RPMI7951 (cell line): ENCODE data around the gene RIMS4. TPM values are rescaled to one million over a fixed set of nuclear protein-coding genes. Genes with fewer than 3 reads are reported as not detected.
"Not testable (repeated sequence)": the region's sequence is repeated elsewhere in the genome, so short reads cannot be mapped to it uniquely, and the experiment has no call there.

Experiments
- DNase-seq: peaks from one replicate; pipeline ENCODE4 v3.0.0-alpha.2; 2012; ENCODE audit warnings: low read depth
- total RNA-seq: library from RNA; depleted of rRNA; stranded (reverse); fragments of >200 nt; shearing (Covaris generic); gene quantifications from 2 replicates; pipeline ENCODE4 v1.2.3, GENCODE V29; 2014

The RIMS4 gene
- total RNA-seq, 1 experiment from 2014 or later, result not detected

DNA sequence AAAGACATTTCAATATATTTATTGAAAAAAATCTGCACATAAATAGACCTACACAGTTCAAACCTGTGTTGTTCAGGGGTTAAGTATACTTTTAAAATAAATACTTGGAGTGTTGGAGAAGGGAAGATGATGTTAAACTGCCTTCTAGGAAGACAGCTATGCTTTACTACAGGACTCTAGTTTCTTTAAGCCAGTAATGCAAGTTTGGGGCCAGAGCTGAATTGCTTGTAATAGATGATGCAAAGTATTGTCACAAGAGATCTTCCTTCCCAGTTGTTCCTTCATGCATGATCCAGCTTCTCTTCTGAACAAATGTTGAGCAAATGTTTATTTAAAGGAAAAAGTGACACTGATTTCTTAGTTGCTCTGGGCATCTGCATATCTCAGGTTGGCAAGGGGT, 20.2 kb upstream of the RIMS4 start:
- DNase-seq, result no peak

DNA sequence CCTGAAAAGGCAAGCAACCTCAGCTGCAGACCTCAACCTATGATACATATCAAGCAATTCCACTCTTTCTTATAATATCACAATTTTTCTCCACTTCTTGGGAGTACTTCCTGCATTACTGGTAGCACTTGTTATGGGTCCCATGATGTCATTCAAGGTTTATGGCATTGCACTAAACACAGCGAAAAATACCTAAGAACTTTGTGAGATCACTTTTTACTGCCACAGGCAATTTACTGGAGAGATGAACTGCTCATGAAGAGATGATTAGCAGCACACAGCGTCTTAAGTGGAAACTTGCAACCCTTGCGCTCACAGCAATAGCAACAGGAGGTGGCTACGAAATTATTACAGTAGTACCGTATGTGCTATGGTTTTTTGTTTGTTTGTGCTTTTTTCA, 19.3 kb upstream of the RIMS4 start:
- no peak for DNase-seq

DNA sequence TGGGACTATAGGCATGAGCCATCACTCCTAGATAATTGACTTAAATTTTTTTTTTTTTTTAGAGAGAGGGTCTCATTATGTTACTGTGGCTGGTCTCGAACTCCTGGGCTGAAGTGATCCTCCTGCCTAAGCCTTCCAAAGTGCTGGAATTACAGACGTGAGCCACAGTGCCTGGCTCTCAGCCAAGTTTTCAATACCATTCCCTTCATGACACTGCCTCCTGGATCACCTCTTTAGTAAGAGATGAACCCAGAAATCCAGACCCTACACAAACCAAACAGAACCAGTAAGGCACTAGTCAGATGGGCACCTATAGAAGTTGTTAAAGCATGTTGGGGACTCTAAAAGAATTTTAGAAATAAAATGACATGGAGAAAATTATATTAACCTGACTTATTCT, 18.3 kb upstream of the RIMS4 start:
- no peak for DNase-seq

- no peak for DNase-seq
Measured at GRCh38 chr20:44827401-44827800, 17.1 kb upstream of the RIMS4 start.

GRCh38 chr20:44821576-44821975, 11.2 kb upstream of the RIMS4 start:
- DNase-seq, result not testable (repeated sequence)

- DNase-seq, result no peak
Measured at GRCh38 chr20:44819936-44820335, 9.6 kb upstream of the RIMS4 start.

DNA sequence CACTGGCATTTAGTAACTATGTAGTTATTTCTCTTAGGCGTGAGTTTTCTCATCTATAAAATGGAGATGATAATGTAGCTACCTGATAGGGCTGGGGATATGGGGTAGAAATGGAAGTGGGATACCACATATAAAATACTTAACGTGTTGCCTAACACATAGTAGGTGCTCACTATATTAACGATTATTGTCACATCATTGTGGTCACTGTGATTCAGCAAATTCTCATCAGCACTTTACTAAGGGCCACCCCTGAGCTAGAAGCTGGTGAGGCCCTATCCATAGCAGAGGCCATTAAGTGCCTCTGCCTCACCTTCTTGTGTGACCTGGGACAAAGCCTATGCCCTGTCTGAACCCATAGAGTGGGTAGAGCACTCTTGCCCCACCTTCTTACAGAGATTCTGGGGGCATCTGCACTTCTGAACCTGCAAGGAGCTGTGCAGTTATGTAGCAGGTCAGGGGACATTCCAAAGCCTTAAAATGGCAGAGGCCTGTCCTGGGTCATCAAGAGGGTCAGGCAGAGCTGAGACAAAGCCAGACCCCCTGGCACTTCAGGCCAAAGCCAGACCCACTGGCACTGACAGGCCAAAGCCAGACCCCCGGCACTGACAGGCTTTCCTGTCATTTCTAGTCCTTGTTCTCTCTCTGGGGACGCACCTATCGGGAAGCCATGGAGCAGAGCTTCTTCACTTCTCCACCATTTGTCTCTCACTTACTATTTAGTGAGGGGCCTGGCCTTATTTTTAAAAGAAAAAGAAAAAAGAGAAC, 7.0 kb upstream of the RIMS4 start:
- DNase-seq, result no peak

DNA sequence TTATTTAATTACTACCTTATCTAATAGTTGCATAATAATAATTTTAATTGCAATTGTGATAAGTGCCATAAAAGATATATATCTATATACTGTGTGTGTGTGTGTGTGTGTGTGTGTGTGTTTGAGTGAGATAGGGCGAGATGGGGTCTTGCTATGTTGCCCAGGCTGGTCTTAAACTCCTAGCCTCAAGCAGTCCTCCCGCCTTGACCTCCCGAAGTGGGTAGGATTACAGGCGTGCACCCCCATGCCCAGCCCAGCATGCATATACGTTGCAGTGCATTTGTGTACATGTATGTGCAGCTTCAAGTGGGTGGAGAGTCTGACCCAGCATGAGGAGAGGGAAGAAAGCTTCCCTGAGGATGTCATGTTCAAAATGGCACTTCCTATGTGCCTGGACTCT, 4.6 kb upstream of the RIMS4 start:
- DNase-seq, result no peak

- DNase-seq, result no peak
Measured at GRCh38 chr20:44811150-44811685, 872 bp upstream of the RIMS4 start.

DNA sequence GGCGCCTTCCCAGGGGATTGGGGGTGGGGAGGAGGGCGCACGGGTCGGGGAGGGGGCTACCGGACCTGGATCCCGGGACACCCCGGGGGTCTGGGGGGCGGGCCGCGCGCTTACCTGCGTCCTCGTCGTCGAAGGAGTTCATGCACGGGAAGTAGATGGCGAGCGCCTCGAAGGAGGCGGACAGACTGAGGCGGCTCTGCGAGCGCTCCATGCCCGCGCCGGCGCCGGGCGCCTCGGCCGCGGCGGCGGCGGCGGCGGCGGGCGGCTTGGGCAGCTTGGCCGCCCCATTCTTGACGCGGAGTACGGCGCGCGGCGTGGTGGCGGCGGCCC, 320 bp downstream of the RIMS4 start:
- no peak for DNase-seq

DNA sequence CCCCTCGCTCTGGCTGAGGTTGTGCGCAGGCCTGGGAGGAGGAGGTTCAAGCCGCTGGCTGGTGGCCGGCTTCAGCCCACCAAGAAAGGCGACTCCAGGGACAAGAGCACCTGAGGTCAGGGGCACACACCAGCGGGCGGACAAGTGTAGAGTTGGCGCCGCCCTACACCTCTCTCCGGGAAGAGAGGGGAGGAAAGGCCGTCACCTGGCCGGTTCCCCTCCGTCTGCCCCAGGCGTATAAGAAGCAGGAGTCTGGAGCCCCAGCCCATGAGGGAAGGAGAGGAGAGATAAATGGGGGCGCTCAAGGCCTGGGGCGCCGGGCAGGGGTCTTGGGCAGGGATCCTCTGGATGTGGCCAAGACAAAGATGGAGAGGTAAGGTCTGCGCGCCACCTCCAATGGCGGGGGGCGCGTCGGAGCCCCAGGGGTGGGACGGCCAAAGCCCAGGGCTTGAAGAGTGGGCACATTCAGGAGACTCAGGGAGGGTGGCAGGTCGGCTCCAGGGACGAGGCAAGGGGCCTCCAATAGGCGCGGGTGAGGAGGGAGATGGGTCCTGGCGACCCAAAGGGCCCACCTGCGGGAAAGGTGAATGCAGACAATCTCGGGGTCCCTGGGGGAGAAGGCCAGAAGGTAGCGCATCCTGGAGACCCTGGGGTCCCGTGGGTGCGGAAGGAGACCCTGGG, 826 bp downstream of the RIMS4 start:
- DNase-seq, result no peak

DNA sequence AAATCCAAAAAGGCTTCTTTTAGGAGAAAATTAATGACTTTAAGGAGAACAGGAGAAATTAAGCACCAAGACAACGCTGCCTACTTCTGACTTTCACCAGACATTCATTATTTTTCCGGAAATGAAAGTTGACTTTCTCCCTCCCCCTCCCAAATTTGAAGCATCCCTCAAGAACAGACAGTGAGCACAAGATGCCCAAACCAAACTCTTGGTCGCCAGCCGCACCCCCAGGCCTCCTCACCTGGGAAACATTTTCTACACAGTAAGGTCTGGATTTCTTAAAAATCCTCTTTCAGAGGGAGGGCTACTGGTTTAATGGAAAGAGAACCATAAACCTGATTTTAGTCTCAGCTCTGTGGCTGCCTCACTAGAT, 2.7 kb downstream of the RIMS4 start:
- DNase-seq, result no peak

GRCh38 chr20:44807051-44807683, 3.2 kb downstream of the RIMS4 start:
- DNase-seq, result no peak

- peak; percentile 71 for DNase-seq
Measured at GRCh38 chr20:44805979-44806620, 4.2 kb downstream of the RIMS4 start.

DNA sequence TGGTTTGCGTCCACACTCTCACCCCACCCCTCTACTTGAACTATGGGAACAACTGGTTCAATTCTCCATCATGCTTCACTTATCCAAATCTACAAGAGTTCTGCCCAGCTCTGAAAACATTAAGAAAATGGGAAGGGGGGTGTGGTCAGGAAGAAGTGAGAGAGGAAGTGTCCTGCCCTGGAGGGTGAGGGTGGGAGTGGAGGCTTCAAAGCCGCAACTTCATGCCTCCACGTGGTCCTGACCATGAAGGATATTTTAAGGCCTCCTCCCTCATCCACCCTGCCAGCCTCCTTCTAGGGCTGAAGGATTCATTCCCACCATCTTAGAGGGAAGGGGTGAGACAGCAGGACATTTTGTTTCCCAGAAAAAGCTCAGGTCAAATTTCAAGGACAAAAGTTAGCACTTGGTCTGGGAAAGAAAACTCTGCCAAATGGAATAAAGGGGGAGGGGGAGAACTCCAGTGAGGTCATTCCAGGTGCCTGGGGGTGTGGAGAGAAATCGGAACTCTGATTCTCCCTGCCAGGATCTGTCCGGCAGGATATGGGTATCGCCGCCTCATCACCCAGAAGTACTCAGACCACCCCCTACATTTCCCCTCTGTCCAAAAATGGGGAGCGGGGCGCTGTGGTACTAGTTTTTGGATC, 4.9 kb downstream of the RIMS4 start:
- peak; percentile 10 for DNase-seq

- DNase-seq, result no peak
Measured at GRCh38 chr20:44803383-44803941, 6.9 kb downstream of the RIMS4 start.

GRCh38 chr20:44802702-44803101, 7.6 kb downstream of the RIMS4 start:
- no peak for DNase-seq

DNA sequence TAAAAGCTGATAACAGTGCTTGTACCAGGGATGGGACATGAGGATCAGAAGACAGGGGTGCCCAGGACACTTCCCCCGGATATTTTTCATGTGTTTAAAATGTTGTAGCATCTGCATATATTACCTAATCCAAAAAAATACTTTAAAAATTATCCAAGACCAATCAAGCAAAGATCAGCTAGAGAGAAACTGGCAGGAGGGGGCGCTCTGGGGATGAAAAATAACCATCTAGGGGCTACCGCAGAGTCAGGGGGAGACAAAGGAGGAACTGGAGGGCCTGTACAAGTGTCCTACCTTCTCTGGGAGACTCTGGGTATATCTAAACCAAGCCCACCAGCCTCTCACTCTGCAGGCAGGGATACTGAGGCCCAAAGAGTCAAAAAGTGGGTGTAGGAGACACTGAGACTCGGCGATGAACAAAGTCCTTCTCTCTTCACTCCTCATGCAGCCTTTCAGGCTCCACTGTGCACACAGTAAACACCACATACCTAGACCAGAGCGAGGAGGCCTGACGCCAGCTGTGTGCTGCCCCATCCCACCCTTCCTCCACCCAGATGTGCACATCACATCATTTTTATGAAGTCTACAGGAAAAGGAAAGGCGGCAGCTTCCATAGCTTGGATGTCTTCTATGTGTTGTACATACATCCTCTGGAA, 9.8 kb downstream of the RIMS4 start:
- DNase-seq, result no peak

DNA sequence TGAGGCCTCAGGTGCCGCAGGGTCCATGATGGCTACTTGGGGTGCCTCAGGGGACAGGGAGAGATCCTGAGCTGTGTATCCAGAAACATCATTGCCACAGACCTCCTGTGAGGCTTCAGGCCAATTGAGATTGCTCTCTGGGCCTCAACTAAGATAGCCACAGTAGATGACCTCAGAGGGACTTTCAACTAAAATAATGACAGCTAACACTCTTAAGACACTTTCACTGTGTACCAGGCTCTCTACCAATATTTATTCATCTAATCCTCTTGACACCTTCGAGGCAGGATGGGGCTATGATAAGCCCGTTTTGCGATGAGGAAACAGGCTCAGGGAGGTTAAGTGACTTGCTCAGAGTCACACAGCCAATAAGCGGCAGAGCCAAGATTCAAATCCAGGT, 10.7 kb downstream of the RIMS4 start:
- no peak for DNase-seq

DNA sequence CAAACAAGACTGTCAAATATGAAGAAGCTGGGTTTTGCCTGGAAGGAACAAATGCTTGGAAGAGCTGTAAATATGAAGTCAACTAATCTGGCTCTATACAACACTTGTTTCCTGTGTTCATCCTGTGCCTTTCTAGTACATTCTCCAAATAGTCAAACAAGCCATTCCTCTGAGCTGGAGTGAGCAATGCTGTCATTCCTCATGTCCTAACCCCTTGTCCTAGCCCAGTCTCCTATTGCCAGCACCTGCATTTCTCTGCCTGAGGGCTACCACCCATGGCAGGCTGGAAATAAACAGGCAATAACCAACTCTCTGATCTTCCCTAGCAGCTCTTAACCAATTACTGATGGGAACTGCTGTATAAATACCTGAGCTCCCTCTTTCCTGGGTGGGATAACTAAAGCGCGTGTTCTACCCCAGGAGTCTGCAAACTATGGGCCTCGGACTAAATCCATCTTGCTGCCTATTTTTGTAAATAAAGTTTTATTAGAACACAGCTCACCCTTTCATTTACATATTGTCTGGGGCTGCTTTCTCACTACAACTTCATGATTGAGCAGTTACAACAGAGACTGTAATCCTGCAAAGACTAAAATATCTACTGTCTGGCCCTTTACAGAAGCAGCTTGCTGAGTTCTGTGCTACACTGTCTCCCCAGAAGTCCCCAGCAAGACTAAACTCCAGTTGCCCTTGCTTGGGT, 13.4 kb downstream of the RIMS4 start:
- no peak for DNase-seq
